ENCODE measurements around the gene PARP9.

PARP9 gene

DNA sequence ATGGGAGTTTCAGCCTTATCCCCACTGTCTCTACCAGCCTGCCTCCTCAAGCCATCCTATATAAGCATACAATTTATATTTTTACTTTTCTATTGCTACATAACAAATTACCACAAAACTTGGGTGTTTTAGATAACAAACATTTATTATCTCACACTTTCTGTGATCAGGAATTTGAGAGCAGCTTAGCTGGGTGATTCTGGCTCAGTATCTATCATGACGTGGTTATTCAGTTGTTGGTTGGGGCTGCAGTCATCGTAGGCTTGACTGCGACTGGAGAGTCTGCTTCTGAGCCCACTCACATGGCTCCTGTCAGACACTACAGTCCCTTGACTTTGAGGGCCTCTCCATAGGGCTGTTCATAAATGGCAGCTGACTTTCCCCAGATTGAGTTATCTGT is 34.1 kb upstream of the PARP9 start:
- no peak for DNase-seq (ENCODE audit: low read depth in 1 of 2, low spot score in 1 of 2)
- TF ChIP-seq, protein P1, sequence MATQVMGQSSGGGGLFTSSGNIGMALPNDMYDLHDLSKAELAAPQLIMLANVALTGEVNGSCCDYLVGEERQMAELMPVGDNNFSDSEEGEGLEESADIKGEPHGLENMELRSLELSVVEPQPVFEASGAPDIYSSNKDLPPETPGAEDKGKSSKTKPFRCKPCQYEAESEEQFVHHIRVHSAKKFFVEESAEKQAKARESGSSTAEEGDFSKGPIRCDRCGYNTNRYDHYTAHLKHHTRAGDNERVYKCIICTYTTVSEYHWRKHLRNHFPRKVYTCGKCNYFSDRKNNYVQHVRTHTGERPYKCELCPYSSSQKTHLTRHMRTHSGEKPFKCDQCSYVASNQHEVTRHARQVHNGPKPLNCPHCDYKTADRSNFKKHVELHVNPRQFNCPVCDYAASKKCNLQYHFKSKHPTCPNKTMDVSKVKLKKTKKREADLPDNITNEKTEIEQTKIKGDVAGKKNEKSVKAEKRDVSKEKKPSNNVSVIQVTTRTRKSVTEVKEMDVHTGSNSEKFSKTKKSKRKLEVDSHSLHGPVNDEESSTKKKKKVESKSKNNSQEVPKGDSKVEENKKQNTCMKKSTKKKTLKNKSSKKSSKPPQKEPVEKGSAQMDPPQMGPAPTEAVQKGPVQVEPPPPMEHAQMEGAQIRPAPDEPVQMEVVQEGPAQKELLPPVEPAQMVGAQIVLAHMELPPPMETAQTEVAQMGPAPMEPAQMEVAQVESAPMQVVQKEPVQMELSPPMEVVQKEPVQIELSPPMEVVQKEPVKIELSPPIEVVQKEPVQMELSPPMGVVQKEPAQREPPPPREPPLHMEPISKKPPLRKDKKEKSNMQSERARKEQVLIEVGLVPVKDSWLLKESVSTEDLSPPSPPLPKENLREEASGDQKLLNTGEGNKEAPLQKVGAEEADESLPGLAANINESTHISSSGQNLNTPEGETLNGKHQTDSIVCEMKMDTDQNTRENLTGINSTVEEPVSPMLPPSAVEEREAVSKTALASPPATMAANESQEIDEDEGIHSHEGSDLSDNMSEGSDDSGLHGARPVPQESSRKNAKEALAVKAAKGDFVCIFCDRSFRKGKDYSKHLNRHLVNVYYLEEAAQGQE (IDR thresholded peaks at IDR 0.05; ENCODE audit: insufficient replicate concordance, low read depth) = no peak
- TF ChIP-seq POLR2AphosphoS5 (IDR thresholded peaks at IDR 0.05; ENCODE audit: low read depth) (no peak), SPI1 (IDR thresholded peaks at IDR 0.05; ENCODE audit: borderline replicate concordance, low read depth) (no peak), GABPA (IDR thresholded peaks at IDR 0.05; ENCODE audit: low read depth) (no peak)
- TF ChIP-seq, protein P2, sequence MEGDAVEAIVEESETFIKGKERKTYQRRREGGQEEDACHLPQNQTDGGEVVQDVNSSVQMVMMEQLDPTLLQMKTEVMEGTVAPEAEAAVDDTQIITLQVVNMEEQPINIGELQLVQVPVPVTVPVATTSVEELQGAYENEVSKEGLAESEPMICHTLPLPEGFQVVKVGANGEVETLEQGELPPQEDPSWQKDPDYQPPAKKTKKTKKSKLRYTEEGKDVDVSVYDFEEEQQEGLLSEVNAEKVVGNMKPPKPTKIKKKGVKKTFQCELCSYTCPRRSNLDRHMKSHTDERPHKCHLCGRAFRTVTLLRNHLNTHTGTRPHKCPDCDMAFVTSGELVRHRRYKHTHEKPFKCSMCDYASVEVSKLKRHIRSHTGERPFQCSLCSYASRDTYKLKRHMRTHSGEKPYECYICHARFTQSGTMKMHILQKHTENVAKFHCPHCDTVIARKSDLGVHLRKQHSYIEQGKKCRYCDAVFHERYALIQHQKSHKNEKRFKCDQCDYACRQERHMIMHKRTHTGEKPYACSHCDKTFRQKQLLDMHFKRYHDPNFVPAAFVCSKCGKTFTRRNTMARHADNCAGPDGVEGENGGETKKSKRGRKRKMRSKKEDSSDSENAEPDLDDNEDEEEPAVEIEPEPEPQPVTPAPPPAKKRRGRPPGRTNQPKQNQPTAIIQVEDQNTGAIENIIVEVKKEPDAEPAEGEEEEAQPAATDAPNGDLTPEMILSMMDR (IDR thresholded peaks at IDR 0.05; ENCODE audit: insufficient read depth, low read length) = no peak
- no peak overlapping the region for H3K27ac ChIP-seq (replicated peaks)
- no peak overlapping the region for H3K4me3 ChIP-seq (replicated peaks; ENCODE audit: insufficient read depth, low read length)
- no peaks in the 10 kb centered on the region for H3K27me3 ChIP-seq (ENCODE audit: insufficient read depth, poor library complexity, severe bottlenecking)

DNA sequence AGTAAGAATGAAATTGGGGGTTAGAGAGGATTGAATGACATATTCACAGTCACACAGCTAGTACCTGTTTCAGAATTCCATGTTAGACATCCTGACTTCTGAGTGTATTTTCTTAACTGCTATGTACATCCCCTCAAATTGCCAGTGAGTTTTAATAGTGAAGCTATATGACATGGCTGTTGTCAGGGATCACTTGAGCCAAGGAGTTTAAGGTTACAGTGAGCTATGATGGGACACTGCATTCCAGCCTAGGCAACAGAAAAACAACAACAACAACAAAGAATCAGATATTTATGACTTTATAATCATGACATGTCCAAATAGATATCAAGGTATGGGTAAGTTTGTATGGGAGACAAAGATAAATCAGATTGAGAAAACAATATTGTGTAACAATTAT is 29.9 kb upstream of the PARP9 start:
- TF ChIP-seq POLR2AphosphoS5 (IDR thresholded peaks at IDR 0.05; ENCODE audit: low read depth) (no peak), SPI1 (IDR thresholded peaks at IDR 0.05; ENCODE audit: borderline replicate concordance, low read depth) (no peak)
- TF ChIP-seq, protein P1 (IDR thresholded peaks at IDR 0.05; ENCODE audit: insufficient replicate concordance, low read depth) = no peak
- DNase-seq (ENCODE audit: low read depth in 1 of 2, low spot score in 1 of 2) = no peak
- no peak overlapping the region for H3K4me3 ChIP-seq (replicated peaks; ENCODE audit: insufficient read depth, low read length)

DNA sequence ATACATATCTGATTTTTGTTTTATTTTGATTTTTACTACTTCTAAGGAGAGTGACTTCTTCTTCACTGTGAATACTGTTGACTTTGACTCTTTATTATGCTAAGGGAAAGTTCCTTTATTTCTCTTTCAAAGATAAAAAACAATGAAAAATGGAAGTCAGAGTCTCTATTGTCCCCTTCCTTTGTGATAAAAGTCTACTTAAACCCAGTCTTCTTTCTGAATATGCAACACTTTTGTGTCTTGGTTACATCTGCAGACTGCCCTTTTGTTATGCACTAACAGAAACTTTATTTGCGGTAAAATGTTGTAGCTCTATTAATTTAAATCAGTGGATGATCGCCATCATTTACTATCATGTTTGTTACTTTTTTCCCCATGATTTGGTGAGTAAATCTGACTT is 26.5 kb upstream of the PARP9 start:
- no peak for DNase-seq (ENCODE audit: low read depth in 1 of 2, low spot score in 1 of 2)
- Histone ChIP-seq H3K4me3 (replicated peaks; ENCODE audit: insufficient read depth, low read length) (no peak overlapping the region), H3K27ac (replicated peaks) (no peak overlapping the region), H3K27me3 (ENCODE audit: insufficient read depth, poor library complexity, severe bottlenecking) (no peaks in the 10 kb centered on the region)
- TF ChIP-seq GABPA (IDR thresholded peaks at IDR 0.05; ENCODE audit: low read depth) = no peak
- no peak for TF ChIP-seq POLR2AphosphoS5 (IDR thresholded peaks at IDR 0.05; ENCODE audit: low read depth)
- TF ChIP-seq, protein P2 (IDR thresholded peaks at IDR 0.05; ENCODE audit: insufficient read depth, low read length) = no peak
- TF ChIP-seq, protein P1 (IDR thresholded peaks at IDR 0.05; ENCODE audit: insufficient replicate concordance, low read depth) = no peak
- TF ChIP-seq SPI1 (IDR thresholded peaks at IDR 0.05; ENCODE audit: borderline replicate concordance, low read depth) = no peak

More for the DNA sequence above, 29.9 kb upstream of the PARP9 start:
- Histone ChIP-seq H3K27ac (replicated peaks) (no peak overlapping the region), H3K27me3 (ENCODE audit: insufficient read depth, poor library complexity, severe bottlenecking) (no peaks in the 10 kb centered on the region)
